Measurements from ENCODE around the gene PRELP. TPM values are rescaled to one million over a fixed set of nuclear protein-coding genes. Genes with fewer than 3 reads are reported as not detected.

Gene PRELP
- total RNA-seq, 2 experiments from 2014 or later, result not detected

DNA sequence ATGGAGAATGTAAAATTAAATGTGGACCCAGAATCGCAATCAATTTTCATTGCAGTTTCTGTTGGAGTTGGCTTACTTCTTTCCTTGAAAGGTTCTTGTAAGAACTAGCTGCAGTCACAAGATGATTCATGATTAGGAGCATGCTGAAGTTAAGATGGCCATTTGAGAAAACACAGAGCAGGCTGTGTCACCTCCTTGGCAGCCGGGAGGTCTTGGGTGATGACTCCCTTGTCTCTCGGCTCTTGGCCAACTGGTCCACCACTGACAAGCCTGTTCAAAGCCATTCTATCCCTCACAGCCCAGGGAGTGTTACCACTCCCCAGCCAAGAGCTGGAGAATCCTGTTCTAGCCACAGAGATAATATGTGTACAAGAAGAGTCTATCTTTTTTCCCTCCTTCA lies 58.9 kb downstream of the PRELP start:
- CTCF ChIA-PET, result interaction anchor here (0.7 kb wide), 1 partner anchor 15 kb away, joined by 3 read pairs; no protein-coding TSS in a partner anchor
- POLR2A ChIA-PET, result interaction anchor here (0.6 kb wide), 1 partner anchor 129 kb away, joined by 3 read pairs; no protein-coding TSS in a partner anchor

DNA sequence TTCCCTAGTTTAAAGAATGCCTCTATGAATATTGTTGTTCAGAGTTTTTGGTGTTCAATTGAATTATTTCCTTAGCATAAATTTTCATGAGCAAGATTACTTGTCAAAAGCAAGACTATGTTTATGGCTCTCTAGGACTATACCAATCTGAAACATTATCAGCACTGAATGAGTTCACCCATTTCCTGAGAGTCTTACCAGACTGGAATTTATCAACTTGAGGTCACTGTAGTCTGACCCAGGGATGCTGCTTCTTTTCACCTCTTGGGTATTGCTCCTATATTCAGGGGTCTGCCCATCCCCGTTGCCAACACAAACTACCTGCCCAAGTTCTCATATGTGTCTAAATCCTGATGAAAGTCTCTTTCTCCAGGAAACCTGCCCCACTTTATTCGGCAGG lies 61.0 kb downstream of the PRELP start:
- CTCF ChIA-PET, result no interaction called here
- POLR2A ChIA-PET, result no interaction called here

DNA sequence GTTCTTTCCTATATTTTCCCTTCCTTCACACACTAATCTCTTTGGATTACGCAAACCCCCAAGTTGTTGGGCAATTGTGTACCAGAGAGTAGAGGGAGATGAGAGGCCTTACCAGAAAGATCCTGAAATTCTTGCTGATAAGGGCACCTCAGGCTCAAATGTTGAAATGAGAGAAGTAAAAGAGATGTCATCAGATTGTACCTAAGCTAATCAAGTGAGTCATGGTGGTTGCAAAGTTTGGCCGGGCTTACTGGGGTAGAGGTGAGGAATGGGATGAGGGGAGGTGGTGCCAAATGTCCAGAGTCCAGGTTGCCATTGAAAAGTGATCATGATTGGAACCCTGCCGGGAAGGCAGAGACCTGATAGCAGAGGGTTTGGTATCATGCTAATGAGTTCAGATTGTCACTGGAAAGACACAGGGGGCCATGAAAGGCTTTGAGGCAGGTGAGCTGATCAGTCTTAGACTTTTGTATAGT lies 61.4 kb downstream of the PRELP start:
- ChIA-PET POLR2A (no interaction called here), CTCF (interaction anchor here (1.1 to 1.2 kb wide), 2 partner anchors 166 to 270 kb away, joined by 3 read pairs; no protein-coding TSS in a partner anchor)

DNA sequence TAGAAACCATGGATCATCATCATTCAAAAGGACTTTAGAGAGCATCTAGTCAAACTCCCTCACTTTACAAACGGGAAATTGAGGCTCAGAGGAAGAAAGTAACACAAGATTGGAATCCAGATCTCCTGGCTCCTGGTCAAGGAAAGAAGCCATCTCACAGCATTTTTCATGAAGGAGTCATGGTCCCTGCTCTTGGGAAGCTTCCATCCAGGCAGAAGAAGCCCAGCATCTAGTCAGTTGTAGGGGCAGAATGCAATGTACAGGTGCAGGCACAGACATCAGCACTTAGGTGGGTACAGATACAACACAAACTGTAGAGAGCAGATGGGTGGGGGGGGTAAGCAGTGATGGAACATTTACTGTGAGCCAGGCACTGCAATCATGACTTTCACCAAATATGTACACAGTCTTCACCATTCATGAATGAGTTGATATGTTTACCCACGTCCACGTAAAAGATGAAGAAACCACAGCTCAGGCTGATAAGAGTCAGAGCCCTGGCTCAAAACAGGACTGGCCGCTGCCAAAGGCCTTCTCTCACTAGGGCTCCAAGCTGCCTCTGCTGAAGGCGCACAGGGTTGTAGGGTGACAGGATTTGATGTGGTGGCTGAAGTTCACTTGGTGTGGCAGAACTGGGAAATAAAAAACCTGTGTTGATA lies 62.3 kb downstream of the PRELP start:
- CTCF ChIA-PET, result interaction anchor here (1.1 to 1.2 kb wide), 2 partner anchors 165 to 270 kb away, joined by 3 read pairs; no protein-coding TSS in a partner anchor
- POLR2A ChIA-PET, result no interaction called here

DNA sequence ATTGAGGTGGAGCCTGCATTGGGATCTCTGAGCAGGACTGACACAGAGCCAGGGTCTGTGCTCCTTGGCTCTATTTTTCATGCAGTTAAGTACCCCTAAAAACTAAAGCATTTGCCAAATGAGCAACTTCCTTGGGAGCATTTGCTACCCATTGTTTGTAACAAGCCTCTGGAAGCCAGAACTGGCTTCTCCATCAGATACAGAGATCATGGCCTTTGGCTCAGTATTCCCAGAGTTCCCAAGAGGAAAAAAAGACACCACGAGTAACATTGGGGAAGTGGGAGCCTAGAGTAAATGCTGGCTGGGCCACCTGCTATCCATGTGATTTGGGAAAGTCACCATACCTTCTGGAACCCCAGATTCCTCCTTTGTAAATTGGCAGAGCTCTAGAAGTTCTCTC lies 63.1 kb downstream of the PRELP start:
- ChIA-PET POLR2A (no interaction called here), CTCF (no interaction called here)

DNA sequence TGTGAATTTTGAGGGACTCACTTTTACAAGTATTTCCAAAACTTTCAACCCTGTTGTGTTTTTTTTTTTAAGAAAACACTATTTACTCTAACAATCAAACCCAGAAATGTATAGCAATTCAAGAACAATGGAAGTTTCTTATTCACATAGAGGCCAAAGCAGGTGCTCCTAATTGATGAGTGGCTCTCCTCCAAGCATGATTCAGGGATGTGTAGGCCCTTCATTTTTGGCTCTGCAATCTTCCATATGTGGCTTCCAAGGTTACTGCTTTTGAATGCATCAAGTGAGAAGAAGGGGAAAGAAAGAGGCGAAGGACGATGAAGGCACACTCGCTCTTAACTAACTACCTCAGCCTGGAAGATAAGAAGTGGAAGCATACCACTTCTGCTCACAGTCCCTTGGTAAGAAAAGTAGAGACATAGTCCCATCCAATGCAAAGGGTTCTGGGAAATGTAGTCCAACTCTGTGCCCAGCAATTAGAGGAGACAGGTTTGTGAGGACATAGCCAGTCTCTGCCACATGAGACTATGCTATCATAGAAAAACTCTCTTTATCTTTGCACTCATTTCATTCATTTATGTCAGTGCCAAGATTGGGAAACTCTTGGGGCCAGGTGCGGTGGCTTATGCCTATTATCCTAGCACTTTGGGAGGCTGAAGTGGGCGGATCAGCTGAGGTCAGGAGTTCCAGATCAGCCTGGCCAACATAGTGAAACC lies 64.4 kb downstream of the PRELP start:
- ChIA-PET POLR2A (no interaction called here), CTCF (interaction anchor here (0.6 kb wide), 1 partner anchor 264 kb away, joined by 3 read pairs; no protein-coding TSS in a partner anchor)

Other genes starting within 250 kb of the PRELP start
- gene CHIT1, start 246.1 kb upstream of the PRELP start, total RNA-seq, result under 1 TPM in 1 of 2 experiments, not detected in 1; 0.06 TPM
- gene BTG2, start 170.3 kb upstream of the PRELP start, total RNA-seq, result 10 to 100 TPM; 95.3 to 99.6 TPM
- 1 to 10 TPM; 1.7 to 2.2 TPM for gene FMOD, start 124.7 kb upstream of the PRELP start, total RNA-seq
- gene OPTC, start 18.3 kb downstream of the PRELP start, total RNA-seq, result not detected
- 10 to 100 TPM; 22.7 to 23.7 TPM for gene ATP2B4, start 151.0 kb downstream of the PRELP start, total RNA-seq

Measured in activated CD8-positive, alpha-beta memory T cell treated with anti-CD3 and anti-CD28 coated beads for 36 hours (primary cell).